ENCODE data around the gene TRAT1. TPM values are rescaled to one million over a fixed set of nuclear protein-coding genes. Genes with fewer than 3 reads are reported as not detected.

The TRAT1 gene
- total and polyA plus RNA-seq, 2 of the 13 experiments (the other 11 are each of a cell fraction or from before 2014, with no cell fraction given): not detected

GRCh38 chr3:108834551-108834950 lies 12.0 kb downstream of the TRAT1 start:
- Histone ChIP-seq H3K27me3 (ENCODE audit: control insufficient read depth in 1 of 2, insufficient read depth in 2 of 2, low read length in 2 of 2) (no peaks in the 10 kb centered on the region), H3K4me3 (replicated peaks in 1 of 3; ENCODE audit: insufficient read depth in 1 of 3, low read depth in 2 of 3, low read length in 3 of 3) (no peak overlapping the region), H3K79me2 (ENCODE audit: insufficient read depth, low read length) (no peaks in the 10 kb centered on the region), H3K27ac (ENCODE audit: extremely low read length, insufficient read depth, low read length) (no peak overlapping the region), H3K9me3 (ENCODE audit: low read length) (no peaks in the 10 kb centered on the region), H3K4me2 (ENCODE audit: low read depth, low read length) (no peak overlapping the region), H4K20me1 (ENCODE audit: insufficient read depth, low read length) (no peaks in the 10 kb centered on the region), H3K4me1 (ENCODE audit: insufficient read depth, low read length) (no peaks in the 10 kb centered on the region), H3K36me3 (replicated peaks in 1 of 2; ENCODE audit: control insufficient read depth in 1 of 2, insufficient read depth in 2 of 2, low read length in 2 of 2) (no peaks in the 10 kb centered on the region), H2AFZ (ENCODE audit: low read length) (no peak overlapping the region), H3K9ac (ENCODE audit: insufficient read depth, low read depth, low read length) (no peak overlapping the region)
- no peak for ATAC-seq
- ChIA-PET CTCF (ENCODE audit: low intra/inter-chr PET ratio, low total read pairs) (no interaction called here), POLR2A (no interaction called here)
- no peak for FAIRE-seq
- WGBS (ENCODE audit: low lambda C conversion rate): 4% methylated on average over 1 of the region's 1 CpG
- in situ Hi-C loops (cut with HindIII; ENCODE audit: extremely low pct_ligation_motif_present, low pct_unique_long_range_greater_than_20kb): no loop called here
- BruUV-seq (replicated peaks): no TSS peak
- intact Hi-C loops (cut with micrococcal nuclease; ENCODE audit: unreplicated experiment): no loop called here
- TF ChIP-seq HOXD1 (CRISPR knock-in tag; IDR thresholded peaks at IDR 0.05) (no peak), USF2 (IDR thresholded peaks at IDR 0.05; ENCODE audit: low read depth, low read length) (no peak), USF2 (CRISPR knock-in tag; IDR thresholded peaks at IDR 0.05; ENCODE audit: borderline replicate concordance) (no peak)
- no peak for DNase-seq (ENCODE audit: low spot score)

- H3K27me3 ChIP-seq (ENCODE audit: control insufficient read depth in 1 of 2, insufficient read depth in 2 of 2, low read length in 2 of 2): no peaks in the 10 kb centered on the region
- no TSS peak for BruUV-seq (replicated peaks)
- WGBS (ENCODE audit: low lambda C conversion rate): 20% methylated on average over 2 of the region's 2 CpGs
- TF ChIP-seq LRRFIP1 (CRISPR knock-in tag; conservative IDR thresholded peaks at IDR 0.05): no peak
- no peak for TF ChIP-seq HMG20B (CRISPR knock-in tag; conservative IDR thresholded peaks at IDR 0.05)
- TF ChIP-seq GMEB1 (CRISPR knock-in tag; IDR thresholded peaks at IDR 0.05; ENCODE audit: borderline replicate concordance): no peak
- no peak for TF ChIP-seq CBX5 (CRISPR knock-in tag; IDR thresholded peaks at IDR 0.05; ENCODE audit: borderline replicate concordance)
- TF ChIP-seq ZNF136 (CRISPR knock-in tag; IDR thresholded peaks at IDR 0.05; ENCODE audit: low read depth): no peak
- no peak for TF ChIP-seq CHD2 (IDR thresholded peaks at IDR 0.05; ENCODE audit: low read depth, low read length)
- no peak for TF ChIP-seq GTF2F1 (IDR thresholded peaks at IDR 0.05; ENCODE audit: low read length)
- no peak for TF ChIP-seq CBX2 (IDR thresholded peaks at IDR 0.05; ENCODE audit: low read depth, low read length)
- TF ChIP-seq CBX2 (CRISPR knock-in tag; IDR thresholded peaks at IDR 0.05; ENCODE audit: low read depth): no peak
- intact Hi-C loops (cut with micrococcal nuclease; ENCODE audit: unreplicated experiment) (no loop called here), in situ Hi-C loops (cut with HindIII; ENCODE audit: extremely low pct_ligation_motif_present, low pct_unique_long_range_greater_than_20kb) (no loop called here)
- ATAC-seq (no peak), FAIRE-seq (no peak), DNase-seq (ENCODE audit: low spot score) (no peak)
- no peaks in the 10 kb centered on the region for H3K79me2 ChIP-seq (ENCODE audit: insufficient read depth, low read length)
- no peaks in the 10 kb centered on the region for H3K9me3 ChIP-seq (ENCODE audit: low read length)
- H4K20me1 ChIP-seq (ENCODE audit: insufficient read depth, low read length): no peaks in the 10 kb centered on the region
- ChIA-PET POLR2A (no interaction called here), CTCF (ENCODE audit: low intra/inter-chr PET ratio, low total read pairs) (no interaction called here)
- no peak overlapping the region for H3K4me2 ChIP-seq (ENCODE audit: low read depth, low read length)
- no peak overlapping the region for H2AFZ ChIP-seq (ENCODE audit: low read length)
- no peaks in the 10 kb centered on the region for H3K36me3 ChIP-seq (replicated peaks in 1 of 2; ENCODE audit: control insufficient read depth in 1 of 2, insufficient read depth in 2 of 2, low read length in 2 of 2)
- no peak overlapping the region for H3K27ac ChIP-seq (ENCODE audit: extremely low read length, insufficient read depth, low read length)
- H3K9ac ChIP-seq (ENCODE audit: insufficient read depth, low read depth, low read length): no peak overlapping the region
- H3K4me3 ChIP-seq (replicated peaks in 1 of 3; ENCODE audit: insufficient read depth in 1 of 3, low read depth in 2 of 3, low read length in 3 of 3): no peak overlapping the region
- no peaks in the 10 kb centered on the region for H3K4me1 ChIP-seq (ENCODE audit: insufficient read depth, low read length)
Measured at GRCh38 chr3:108835101-108835500, 12.5 kb downstream of the TRAT1 start.
